Testis (tissue), 3 donors: ENCODE results near the gene CDC16. TPM values are rescaled to one million over a fixed set of nuclear protein-coding genes. Genes with fewer than 3 reads are reported as not detected.

Experiments
- DNase-seq: peaks from one replicate; pipeline ENCODE4 v3.0.0-alpha.2; 2019
- H3K27ac ChIP-seq, 2 donors: fragments of 200-600 bp; sonication (generic); one replicate each; pipeline ENCODE4 v1.5.1; 2019
- H3K27me3 ChIP-seq: fragments of 200-600 bp; sonication (generic); one replicate; pipeline ENCODE4 v1.5.1; 2019
- H3K36me3 ChIP-seq: fragments of 200-600 bp; sonication (generic); one replicate; pipeline ENCODE4 v1.5.1; 2017; ENCODE audit warnings: low read depth; ENCODE audit errors: missing control alignments
- H3K4me1 ChIP-seq: fragments of 200-600 bp; sonication (generic); one replicate; pipeline ENCODE4 v1.5.1; 2019
- H3K4me3 ChIP-seq, 2 donors: fragments of 200-600 bp; sonication (generic); one replicate each; pipeline ENCODE4 v1.5.1; 2017 to 2019
- H3K9me3 ChIP-seq: fragments of 200-600 bp; sonication (generic); one replicate; pipeline ENCODE4 v1.5.1; 2017
- POLR2A ChIP-seq: fragments of 450-650 bp; IDR thresholded peaks from one replicate; pipeline ENCODE4 v1.6.1; 2017; ENCODE audit warnings: antibody characterized with exemption, mild to moderate bottlenecking, moderate library complexity
- WGBS, 2 donors: methylation state at CpG; one replicate each; pipeline ENCODE4 v1.1.5; 2018; 5-methylcytosine and 5-hydroxymethylcytosine counted together
- intact Hi-C: fragments of 100-400 bp; cut with DNase I; formaldehyde crosslinking; loops from one replicate; pipeline ENCODE4 v1.15.1; 2023; ENCODE audit warnings: low total_unique reads
- polyA plus RNA-seq: library from polyadenylated mRNA; stranded (reverse); fragments of 350-450 nt; fragmentation: Illumina TruSeq; extraction: RNeasy Lipid Tissue Mini Kit (QIAGEN cat#74804); gene quantifications from one replicate; pipeline ENCODE4 v1.2.3, GENCODE V29; 2014; ENCODE audit warnings: low read depth, low replicate concordance; ENCODE audit not compliant: insufficient read depth
- total RNA-seq, 2 donors: library from RNA; depleted of rRNA; stranded (reverse); fragments of >200 nt; gene quantifications; one replicate each; pipeline ENCODE4 v1.2.3, GENCODE V29; 2016
- TF ChIP-seq, protein P1 (sequence below), 3 experiments: fragments of 450-650 bp in 2 of 3; fragments of 200-600 bp in 1 of 3; sonication (generic) in 1 of 3; IDR thresholded peaks; one replicate each; pipeline ENCODE4 v1.5.1; 2016 to 2019; ENCODE audit warnings: antibody characterized with exemption in 3 of 3, mild to moderate bottlenecking in 2 of 3, moderate library complexity in 1 of 3

Gene CDC16
- total and polyA plus RNA-seq, 3 donors from 2014 or later: 88.1 to 110 (median 96.8) TPM

DNA sequence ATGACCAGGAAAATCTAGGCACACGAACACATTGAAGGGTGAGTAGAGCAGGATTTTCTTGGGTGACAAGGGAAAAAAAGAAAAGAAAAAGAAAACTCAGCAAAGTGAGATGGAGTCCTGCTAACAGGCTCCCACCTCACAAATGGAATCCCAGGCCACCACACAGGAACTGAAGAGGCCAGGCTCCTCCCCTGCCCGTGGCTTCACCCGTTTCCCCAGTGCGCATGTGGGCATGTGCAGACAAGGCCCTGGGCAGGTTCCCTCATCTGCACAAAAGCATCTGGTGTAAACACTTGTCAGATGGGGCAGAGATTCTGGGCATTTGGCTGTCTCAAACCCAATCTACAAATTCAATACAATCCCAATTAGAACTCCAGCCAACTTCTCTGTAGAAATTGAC is 31.2 kb upstream of the CDC16 start:
- TF ChIP-seq, protein P1, sequence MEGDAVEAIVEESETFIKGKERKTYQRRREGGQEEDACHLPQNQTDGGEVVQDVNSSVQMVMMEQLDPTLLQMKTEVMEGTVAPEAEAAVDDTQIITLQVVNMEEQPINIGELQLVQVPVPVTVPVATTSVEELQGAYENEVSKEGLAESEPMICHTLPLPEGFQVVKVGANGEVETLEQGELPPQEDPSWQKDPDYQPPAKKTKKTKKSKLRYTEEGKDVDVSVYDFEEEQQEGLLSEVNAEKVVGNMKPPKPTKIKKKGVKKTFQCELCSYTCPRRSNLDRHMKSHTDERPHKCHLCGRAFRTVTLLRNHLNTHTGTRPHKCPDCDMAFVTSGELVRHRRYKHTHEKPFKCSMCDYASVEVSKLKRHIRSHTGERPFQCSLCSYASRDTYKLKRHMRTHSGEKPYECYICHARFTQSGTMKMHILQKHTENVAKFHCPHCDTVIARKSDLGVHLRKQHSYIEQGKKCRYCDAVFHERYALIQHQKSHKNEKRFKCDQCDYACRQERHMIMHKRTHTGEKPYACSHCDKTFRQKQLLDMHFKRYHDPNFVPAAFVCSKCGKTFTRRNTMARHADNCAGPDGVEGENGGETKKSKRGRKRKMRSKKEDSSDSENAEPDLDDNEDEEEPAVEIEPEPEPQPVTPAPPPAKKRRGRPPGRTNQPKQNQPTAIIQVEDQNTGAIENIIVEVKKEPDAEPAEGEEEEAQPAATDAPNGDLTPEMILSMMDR (IDR thresholded peaks at IDR 0.05): no peak
- TF ChIP-seq POLR2A: no peak
- 58 to 88% methylated on average over 4 of the region's 4 CpGs for WGBS, 2 donors
- Histone ChIP-seq H3K9me3 (no peaks in the 10 kb centered on the region), H3K36me3 (no peaks in the 10 kb centered on the region), H3K27me3 (no peaks in the 10 kb centered on the region), H3K4me1 (no peaks in the 10 kb centered on the region), H3K27ac (no peak overlapping the region), H3K4me3 (no peak overlapping the region)
- DNase-seq: no peak
- intact Hi-C loops: no loop called here

DNA sequence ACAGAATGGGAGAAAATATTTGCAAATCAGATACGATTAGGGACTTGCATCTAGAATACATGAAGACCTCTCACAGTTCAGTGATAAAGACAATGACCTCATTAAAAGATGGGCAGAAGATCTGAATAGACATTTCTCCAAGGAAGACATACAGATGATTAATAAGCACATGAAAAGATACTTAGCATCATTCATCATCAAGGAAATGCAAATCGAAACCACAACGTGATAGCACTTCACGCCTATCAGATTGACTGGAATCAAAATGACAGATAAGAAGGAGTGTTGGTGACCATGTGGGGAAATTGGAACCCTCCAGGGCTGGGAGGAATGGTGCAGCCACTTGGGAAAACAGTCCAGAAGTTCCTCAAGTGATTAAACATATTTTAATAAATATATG is 29.8 kb upstream of the CDC16 start:
- WGBS, 2 donors: 86 to 90% methylated on average over 4 of the region's 4 CpGs
- no peak for DNase-seq
- no peak overlapping the region for H3K27ac ChIP-seq
- no peaks in the 10 kb centered on the region for H3K36me3 ChIP-seq
- intact Hi-C loops: no loop called here
- no peaks in the 10 kb centered on the region for H3K9me3 ChIP-seq
- TF ChIP-seq, protein P1 (IDR thresholded peaks at IDR 0.05): no peak
- no peak for TF ChIP-seq POLR2A
- no peaks in the 10 kb centered on the region for H3K4me1 ChIP-seq
- H3K4me3 ChIP-seq: no peak overlapping the region
- no peaks in the 10 kb centered on the region for H3K27me3 ChIP-seq

DNA sequence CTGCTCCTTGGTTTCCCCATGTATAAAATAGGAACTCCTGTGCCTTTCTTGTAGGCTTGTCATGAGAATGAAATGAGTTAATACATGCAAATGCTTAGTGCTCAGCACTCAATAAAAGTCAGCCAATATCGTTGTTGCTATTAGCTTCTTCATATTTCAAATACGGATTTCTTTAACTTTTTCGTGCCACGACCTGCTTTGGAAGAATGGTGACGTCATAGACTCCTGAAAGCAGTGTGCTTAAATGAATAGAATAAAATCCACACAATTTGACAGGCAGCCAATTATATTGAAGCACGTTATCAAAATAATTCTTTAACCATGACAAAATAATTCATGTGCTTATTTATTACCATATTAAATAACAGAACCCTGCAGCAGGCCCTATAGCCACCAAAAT is 26.6 kb upstream of the CDC16 start:
- Histone ChIP-seq H3K27me3 (no peaks in the 10 kb centered on the region), H3K27ac (no peak overlapping the region), H3K36me3 (no peaks in the 10 kb centered on the region), H3K4me1 (no peaks in the 10 kb centered on the region), H3K9me3 (no peaks in the 10 kb centered on the region), H3K4me3 (no peak overlapping the region)
- 84 to 91% methylated on average over 6 of the region's 6 CpGs for WGBS, 2 donors
- no peak for DNase-seq
- no peak for TF ChIP-seq POLR2A
- TF ChIP-seq, protein P1 (IDR thresholded peaks at IDR 0.05): no peak
- intact Hi-C loops: no loop called here

DNA sequence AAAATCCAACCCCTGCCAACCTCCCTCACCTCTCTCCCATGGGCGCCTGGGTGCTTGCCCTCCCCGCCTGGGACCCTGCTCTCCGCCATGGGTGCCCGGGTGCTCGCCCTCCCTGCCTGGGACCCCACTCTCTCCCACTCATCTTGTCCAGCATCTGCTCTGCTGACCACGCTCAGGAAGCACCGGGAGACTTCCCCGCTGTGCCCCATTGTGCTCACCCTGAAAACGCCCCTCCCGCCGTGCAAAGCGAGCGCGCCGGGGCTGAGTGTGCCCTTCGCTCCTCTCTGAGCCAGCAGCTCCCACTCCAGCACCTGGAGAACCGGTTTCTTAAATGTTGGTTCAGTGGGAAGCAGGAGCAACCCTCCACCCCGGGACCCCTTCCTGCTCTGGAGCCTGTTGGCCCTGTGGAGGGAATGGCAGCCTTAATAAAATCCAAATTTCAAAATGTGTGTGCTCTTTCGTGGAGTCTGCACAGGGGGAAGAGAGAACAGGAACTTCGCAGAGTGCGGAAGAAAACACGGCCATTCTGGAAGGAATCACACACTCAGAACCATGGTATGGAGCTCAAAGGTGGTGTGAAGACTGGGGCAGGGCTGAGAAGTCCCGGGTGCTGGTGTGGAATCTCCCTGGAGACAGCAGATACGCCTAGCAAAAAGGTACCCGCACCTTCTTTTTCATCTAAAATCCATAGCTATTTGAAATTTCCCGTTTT is 23.1 kb upstream of the CDC16 start:
- Histone ChIP-seq H3K27me3 (no peaks in the 10 kb centered on the region), H3K36me3 (no peaks in the 10 kb centered on the region), H3K4me3 (no peak overlapping the region), H3K27ac (no peak overlapping the region), H3K4me1 (no peaks in the 10 kb centered on the region), H3K9me3 (no peaks in the 10 kb centered on the region)
- no peak for DNase-seq
- TF ChIP-seq, protein P1 (IDR thresholded peaks at IDR 0.05): no peak
- no peak for TF ChIP-seq POLR2A
- intact Hi-C loops: no loop called here
- WGBS, 2 donors: 90 to 91% methylated on average over 26 of the region's 26 CpGs

DNA sequence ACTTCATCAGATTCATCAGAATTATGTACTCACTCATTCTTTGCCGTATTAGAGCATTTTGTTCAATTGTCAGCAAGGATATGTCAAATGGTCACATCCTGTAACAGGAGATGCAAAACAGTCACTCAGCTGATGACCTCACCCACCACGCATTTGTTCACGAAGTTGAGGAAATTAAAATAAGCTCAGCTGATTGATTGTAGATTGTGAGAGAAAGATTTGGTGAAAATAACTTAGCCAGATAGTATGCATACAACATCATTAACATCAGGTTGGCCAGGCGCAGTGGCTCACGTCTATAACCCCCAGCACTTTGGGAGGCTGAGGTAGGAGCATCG is 22.6 kb upstream of the CDC16 start:
- intact Hi-C loops: no loop called here
- TF ChIP-seq POLR2A: no peak
- TF ChIP-seq, protein P1 (IDR thresholded peaks at IDR 0.05): no peak
- Histone ChIP-seq H3K4me1 (no peaks in the 10 kb centered on the region), H3K27ac (no peak overlapping the region), H3K27me3 (no peaks in the 10 kb centered on the region), H3K9me3 (no peaks in the 10 kb centered on the region), H3K4me3 (no peak overlapping the region), H3K36me3 (no peaks in the 10 kb centered on the region)
- DNase-seq: no peak
- WGBS, 2 donors: 81 to 82% methylated on average over 6 of the region's 6 CpGs
